IMR-90 (cell line): ENCODE measurements around the gene NKTR. TPM values are rescaled to one million over a fixed set of nuclear protein-coding genes. Genes with fewer than 3 reads are reported as not detected.

Experiments used
- ATAC-seq: fragments of 200-7000 bp; cut with Tn5 transposase; 2 replicates; pipeline ENCODE4 v1.9.1; 2020; ENCODE audit warnings: low read depth, mild to moderate bottlenecking, moderate library complexity
- BruUV-seq: library from RNA; stranded (reverse); fragments of 400-500 nt; replicated peaks from 2 replicates; lab custom pipeline; 2021; lab: Mats Ljungman, UMichigan
- CTCF ChIA-PET: fragments of 300-600 bp; formaldehyde crosslinking; extraction: SDS; loops from one replicate; lab custom pipeline; 2021; ENCODE audit warnings: antibody characterized with exemption; lab: Yijun Ruan, JAX
- POLR2A ChIA-PET: fragments of 300-600 bp; sonication (Branson Sonifier 250); formaldehyde crosslinking; loops from one replicate; lab custom pipeline; 2022; ENCODE audit warnings: antibody characterized with exemption; ENCODE audit not compliant: unreplicated experiment; lab: Charles Lee
- DNase-seq: peaks from one replicate; pipeline ENCODE4 v3.0.0; 2013
- H2AFZ ChIP-seq: replicated peaks from 2 replicates; pipeline ENCODE3; 2013; ENCODE audit warnings: low read length, mild to moderate bottlenecking; ENCODE audit not compliant: poor library complexity
- H2AK5ac ChIP-seq: 2 replicates; pipeline ENCODE4 v1.6.1; 2013; ENCODE audit warnings: low read depth, low read length, inconsistent platforms
- H2AK9ac ChIP-seq: replicated peaks from 2 replicates; pipeline ENCODE3; 2013; ENCODE audit warnings: mild to moderate bottlenecking, low read depth, low read length, moderate library complexity; ENCODE audit not compliant: poor library complexity
- H2BK120ac ChIP-seq: 2 replicates; pipeline ENCODE4 v1.6.1; 2013; ENCODE audit warnings: low read depth, low read length, inconsistent platforms
- H2BK15ac ChIP-seq: 3 replicates; pipeline ENCODE4 v1.6.1; 2013; ENCODE audit warnings: low read depth, low read length, inconsistent platforms
- H2BK20ac ChIP-seq: 2 replicates; pipeline ENCODE4 v1.6.1; 2013; ENCODE audit warnings: low read depth, mild to moderate bottlenecking, inconsistent platforms, low read length, moderate library complexity
- H2BK5ac ChIP-seq: 2 replicates; pipeline ENCODE4 v1.6.1; 2013; ENCODE audit warnings: mild to moderate bottlenecking, low read depth, low read length, inconsistent platforms; ENCODE audit not compliant: poor library complexity, severe bottlenecking
- H3K14ac ChIP-seq: replicated peaks from 2 replicates; pipeline ENCODE4 v1.6.1; 2013; ENCODE audit warnings: low read depth, low read length, inconsistent platforms
- H3K18ac ChIP-seq: 2 replicates; pipeline ENCODE4 v1.6.1; 2013; ENCODE audit warnings: low read depth, low read length, control low read depth
- H3K23ac ChIP-seq: 2 replicates; pipeline ENCODE4 v1.6.1; 2013; ENCODE audit warnings: low read depth, low read length, inconsistent platforms
- H3K27ac ChIP-seq: 2 replicates; pipeline ENCODE4 v1.5.1; 2013; ENCODE audit warnings: mild to moderate bottlenecking, control low read depth, low read length; ENCODE audit not compliant: insufficient read depth
- H3K27me3 ChIP-seq: 2 replicates; pipeline ENCODE4 v1.6.1; 2013; ENCODE audit warnings: low read length; ENCODE audit not compliant: control insufficient read depth, insufficient read depth
- H3K36me3 ChIP-seq: 2 replicates; pipeline ENCODE4 v1.6.1; 2013; ENCODE audit warnings: low read length, mixed read lengths; ENCODE audit not compliant: control insufficient read depth, insufficient read depth
- H3K4ac ChIP-seq: 2 replicates; pipeline ENCODE4 v1.6.1; 2013; ENCODE audit warnings: low read depth, low read length, inconsistent platforms
- H3K4me1 ChIP-seq: 2 replicates; pipeline ENCODE4 v1.6.1; 2013; ENCODE audit warnings: low read length, mixed read lengths; ENCODE audit not compliant: control insufficient read depth, insufficient read depth
- H3K4me2 ChIP-seq: 2 replicates; pipeline ENCODE4 v1.6.1; 2013; ENCODE audit warnings: low read depth, mild to moderate bottlenecking, control low read depth, low read length, moderate library complexity
- H3K4me3 ChIP-seq: 2 replicates; pipeline ENCODE4 v1.5.1; 2013; ENCODE audit warnings: low read depth, mild to moderate bottlenecking, control low read depth, low read length, moderate library complexity; ENCODE audit not compliant: insufficient read depth
- H3K56ac ChIP-seq: 2 replicates; pipeline ENCODE4 v1.6.1; 2013; ENCODE audit warnings: low read length, inconsistent platforms; ENCODE audit not compliant: insufficient read depth; ENCODE audit errors: extremely low read depth
- H3K79me1 ChIP-seq, 2 experiments: 2 replicates each; pipeline ENCODE4 v1.6.1; 2013; ENCODE audit warnings: low read length in 2 of 2, inconsistent platforms in 1 of 2, low read depth in 1 of 2
- H3K9ac ChIP-seq: 2 replicates; pipeline ENCODE4 v1.6.1; 2013; ENCODE audit warnings: low read depth, low read length, control low read depth
- H3K9me1 ChIP-seq: 2 replicates; pipeline ENCODE4 v1.6.1; 2013; ENCODE audit warnings: low read length, inconsistent platforms; ENCODE audit not compliant: insufficient read depth
- H3K9me3 ChIP-seq: 2 replicates; pipeline ENCODE4 v1.6.1; 2013; ENCODE audit warnings: low read length; ENCODE audit not compliant: control insufficient read depth, insufficient read depth
- H4K20me1 ChIP-seq: 2 replicates; pipeline ENCODE4 v1.6.1; 2013; ENCODE audit warnings: low read length, inconsistent platforms; ENCODE audit not compliant: insufficient read depth
- H4K5ac ChIP-seq: 2 replicates; pipeline ENCODE4 v1.6.1; 2013; ENCODE audit warnings: mild to moderate bottlenecking, low read depth, low read length, control low read depth
- H4K8ac ChIP-seq, 2 experiments: 2 replicates each; pipeline ENCODE4 v1.6.1; 2013; ENCODE audit warnings: low read depth in 2 of 2, low read length in 2 of 2, control low read depth in 1 of 2, inconsistent platforms in 1 of 2
- H4K91ac ChIP-seq: 2 replicates; pipeline ENCODE4 v1.6.1; 2013; ENCODE audit warnings: low read depth, low read length, inconsistent platforms; ENCODE audit not compliant: insufficient read depth
- BHLHE40 ChIP-seq: fragments of 150-350 bp; IDR thresholded peaks from 2 replicates; pipeline ENCODE4 v1.6.1; 2016; ENCODE audit warnings: mild to moderate bottlenecking, low read depth, low read length
- CEBPB ChIP-seq: IDR thresholded peaks from 2 replicates; pipeline ENCODE4 v1.6.1; 2012; ENCODE audit warnings: low read depth, low read length, improper control_type of control experiment
- CHD1 ChIP-seq: IDR thresholded peaks from 2 replicates; pipeline ENCODE4 v1.6.1; 2012; ENCODE audit warnings: low read depth, low read length, improper control_type of control experiment
- CTCF ChIP-seq: conservative IDR thresholded peaks from 2 replicates; pipeline ENCODE4 v1.5.1; 2012; ENCODE audit warnings: mild to moderate bottlenecking, low read depth, low read length, improper control_type of control experiment
- ELK1 ChIP-seq: fragments of 150-350 bp; IDR thresholded peaks from 2 replicates; pipeline ENCODE4 v1.6.1; 2016; ENCODE audit warnings: low read depth, mild to moderate bottlenecking, low read length, moderate library complexity, borderline replicate concordance
- MAFK ChIP-seq: IDR thresholded peaks from 2 replicates; pipeline ENCODE4 v1.6.1; 2012; ENCODE audit warnings: low read depth, low read length, improper control_type of control experiment
- MAZ ChIP-seq: IDR thresholded peaks from 2 replicates; pipeline ENCODE4 v1.6.1; 2012; ENCODE audit warnings: low read depth, mild to moderate bottlenecking, low read length, improper control_type of control experiment, moderate library complexity, borderline replicate concordance
- MXI1 ChIP-seq: IDR thresholded peaks from 2 replicates; pipeline ENCODE4 v1.6.1; 2012; ENCODE audit warnings: low read depth, mild to moderate bottlenecking, low read length, moderate library complexity, borderline replicate concordance
- RFX5 ChIP-seq: IDR thresholded peaks from 2 replicates; pipeline ENCODE4 v1.8.0; 2012; ENCODE audit warnings: low read depth, mild to moderate bottlenecking, low read length, moderate library complexity
- SMC3 ChIP-seq: fragments of 150-350 bp; IDR thresholded peaks from 2 replicates; pipeline ENCODE4 v1.6.1; 2016; ENCODE audit warnings: low read depth, mild to moderate bottlenecking, antibody characterized with exemption, low read length, moderate library complexity
- USF2 ChIP-seq: fragments of 150-350 bp; IDR thresholded peaks from 2 replicates; pipeline ENCODE4 v1.6.1; 2017; ENCODE audit warnings: mild to moderate bottlenecking, antibody characterized with exemption, low read length, low read depth
- WGBS, 2 experiments: methylation state at CpG; one replicate each; pipeline versions ENCODE4 v1.1.5 to v1.1.7; 2013; ENCODE audit warnings: missing lambda C conversion rate in 2 of 2; ENCODE audit not compliant: insufficient read length in 1 of 2; ENCODE audit errors: extremely low coverage in 2 of 2; 5-methylcytosine and 5-hydroxymethylcytosine counted together
- dilution Hi-C: fragments of 300-500 bp; cut with HindIII; formaldehyde crosslinking; loops from one replicate; pipeline ENCODE4 v1.14.3; 2018; ENCODE audit warnings: low sequenced_read_pairs; ENCODE audit not compliant: unreplicated experiment
- in situ Hi-C: fragments of 300-500 bp; cut with MboI; formaldehyde crosslinking; loops from 3 replicates; pipeline ENCODE4 v1.14.3; 2019; ENCODE audit warnings: low sequenced_read_pairs, inconsistent platforms, mixed read lengths
- intact Hi-C: fragments of 100-400 bp; cut with micrococcal nuclease; formaldehyde crosslinking; loops from 2 replicates; pipeline ENCODE4 v1.10.0; 2022
- polyA plus RNA-seq, 3 experiments: library from polyadenylated mRNA; depleted of rRNA; stranded (reverse); fragments of >200 nt; gene quantifications; 2 replicates each; pipeline ENCODE4 v1.2.3, GENCODE V29; 2012; ENCODE audit warnings: low replicate concordance in 1 of 3
- total RNA-seq: library from RNA; depleted of rRNA; stranded (reverse); fragments of >200 nt; gene quantifications from 2 replicates; pipeline ENCODE4 v1.2.3, GENCODE V29; 2012

The NKTR gene
- total and polyA plus RNA-seq, 2 of the 4 experiments (the other 2 are of a cell fraction) = 24.0 to 30.7 TPM

- Histone ChIP-seq H3K18ac (no peak overlapping the region), H4K91ac (no peak overlapping the region), H2BK20ac (no peak overlapping the region), H3K4ac (no peak overlapping the region), H2AK9ac (no peak overlapping the region), H2BK5ac (no peak overlapping the region), H3K4me1 (no peaks in the 10 kb centered on the region), H3K36me3 (peaks cover 57% of the 10 kb centered on the region), H2BK120ac (no peak overlapping the region), H2AK5ac (no peak overlapping the region), H4K5ac (no peak overlapping the region), H3K9ac (no peak overlapping the region), H3K9me1 (peaks cover 10% of the 10 kb centered on the region; the same call in 1 of the 2 replicates), H4K8ac (no peak overlapping the region), H3K23ac (no peak overlapping the region), H3K4me2 (no peak overlapping the region), H3K79me1 (peaks cover 34 to 47% of the 10 kb centered on the region in 2 experiments), H3K27ac (no peak overlapping the region), H3K9me3 (no peaks in the 10 kb centered on the region), H3K4me3 (no peak overlapping the region), H3K56ac (no peak overlapping the region), H4K20me1 (peaks cover 13% of the 10 kb centered on the region; the same call in 1 of the 2 replicates), H3K14ac (no peak overlapping the region), H2AFZ (no peak overlapping the region), H3K27me3 (no peaks in the 10 kb centered on the region), H2BK15ac (no peak overlapping the region)
- ChIA-PET POLR2A (no interaction called here), CTCF (no interaction called here)
- in situ Hi-C loops (no loop called here), dilution Hi-C loops (no loop called here), intact Hi-C loops (no loop called here)
- DNase-seq (no peak), ATAC-seq (no peak)
- TF ChIP-seq USF2 (no peak), CTCF (no peak), SMC3 (no peak), BHLHE40 (no peak), MAFK (no peak), MAZ (no peak), CEBPB (no peak), ELK1 (no peak), RFX5 (no peak), MXI1 (no peak), CHD1 (no peak)
- WGBS, 2 experiments = no CpG with 5 or more reads among the region's 6 CpGs
- BruUV-seq = no TSS peak
Observed at GRCh38 chr3:42640771-42641370, 40.4 kb downstream of the NKTR start.
